GM19238 (cell line): Measurements from ENCODE around the gene KRTAP9-3.
"Not testable (repeated sequence)": the region's sequence is repeated elsewhere in the genome, so short reads cannot be mapped to it uniquely, and the experiment has no call there.

Experiments used
- DNase-seq: peaks from one replicate; pipeline ENCODE4 v3.0.0; 2011; ENCODE audit warnings: low spot score; ENCODE audit not compliant: insufficient read length

Gene KRTAP9-3

GRCh38 chr17:41232399-41233105 is at the start of gene KRTAP9-3:
Gene KRTAP9-3, plus strand, starts transcription at chr17:41232449. Its CDS starts 53 bp downstream, at chr17:41232502.
- DNase-seq, result not testable (repeated sequence)

GRCh38 chr17:41184480-41184961 is 47.7 kb upstream of the KRTAP9-3 start, which contains the start of gene KRTAP4-1:
Gene KRTAP4-1, minus strand, starts transcription at chr17:41184911. Its CDS starts 57 bp downstream, at chr17:41184854.
- DNase-seq, result no peak

GRCh38 chr17:41185001-41185400 is 47.2 kb upstream of the KRTAP9-3 start:
- DNase-seq, result no peak

- DNase-seq, result no peak
Observed at GRCh38 chr17:41186872-41187271, 45.4 kb upstream of the KRTAP9-3 start.

GRCh38 chr17:41189837-41190318 is 42.4 kb upstream of the KRTAP9-3 start, which contains the start of gene KRTAP9-1:
Gene KRTAP9-1, plus strand, starts transcription at chr17:41189887. Its CDS starts 0 bp downstream, at chr17:41189887.
- DNase-seq, result not testable (repeated sequence)

- no peak for DNase-seq
Observed at GRCh38 chr17:41190328-41190727, 41.9 kb upstream of the KRTAP9-3 start.

GRCh38 chr17:41196068-41196467 is 36.2 kb upstream of the KRTAP9-3 start:
- no peak for DNase-seq

- no peak for DNase-seq
Observed at GRCh38 chr17:41199421-41200078, 32.7 kb upstream of the KRTAP9-3 start.

GRCh38 chr17:41211845-41212466 is 20.3 kb upstream of the KRTAP9-3 start:
- DNase-seq, result no peak

GRCh38 chr17:41212524-41213169 is 19.6 kb upstream of the KRTAP9-3 start:
- no peak for DNase-seq

GRCh38 chr17:41215681-41216080 is 16.6 kb upstream of the KRTAP9-3 start:
- DNase-seq, result no peak

- no peak for DNase-seq
Observed at GRCh38 chr17:41223821-41224220, 8.4 kb upstream of the KRTAP9-3 start.

- no peak for DNase-seq
Observed at GRCh38 chr17:41226051-41226450, 6.2 kb upstream of the KRTAP9-3 start.

GRCh38 chr17:41226598-41227095 is 5.6 kb upstream of the KRTAP9-3 start, which contains the start of gene KRTAP9-2:
Gene KRTAP9-2, plus strand, starts transcription at chr17:41226648. Its CDS starts 7 bp downstream, at chr17:41226655.
- DNase-seq, result not testable (repeated sequence)

- no peak for DNase-seq
Observed at GRCh38 chr17:41230094-41230493, 2.2 kb upstream of the KRTAP9-3 start.

GRCh38 chr17:41231731-41232130 is 518 bp upstream of the KRTAP9-3 start:
- no peak for DNase-seq

- not testable (repeated sequence) for DNase-seq
Observed at GRCh38 chr17:41237116-41237515, 4.9 kb downstream of the KRTAP9-3 start.

GRCh38 chr17:41237949-41238437 is 5.7 kb downstream of the KRTAP9-3 start, which contains the start of gene KRTAP9-8:
Gene KRTAP9-8, plus strand, starts transcription at chr17:41237999. Its CDS starts 53 bp downstream, at chr17:41238052.
- DNase-seq, result not testable (repeated sequence)

GRCh38 chr17:41246995-41247787 is 14.9 kb downstream of the KRTAP9-3 start:
- DNase-seq, result not testable (repeated sequence)
